Measurements from ENCODE around the gene NF1. TPM values are rescaled to one million over a fixed set of nuclear protein-coding genes. Genes with fewer than 3 reads are reported as not detected.
"Not testable (repeated sequence)": the region's sequence is repeated elsewhere in the genome, so short reads cannot be mapped to it uniquely, and the experiment has no call there.

NF1 gene
- total and polyA plus RNA-seq, 10 donors = 3.1 to 97.7 (median 58.3) TPM

- Histone ChIP-seq H3K4me1 (peaks cover 0 to 2% (median under 1%) of the 10 kb centered on the region in 6 donors), H3K9me3 (no peaks in the 10 kb centered on the region), H3K36me3 (peaks cover 0 to 41% (median 0%) of the 10 kb centered on the region in 6 donors), H3K27me3 (replicated peaks in 1 of 7) (no peaks in the 10 kb centered on the region), H3K27ac (no peak overlapping the region), H3K4me3 (no peak overlapping the region)
- intact Hi-C loops (cut with DNase I; ENCODE audit: low total_unique reads) = loop anchor here (10.0 kb wide), 2 partner anchors 145 to 365 kb away; no protein-coding TSS in a partner anchor
- TF ChIP-seq POLR2AphosphoS5 (IDR thresholded peaks at IDR 0.05) (no peak), POLR2A (IDR thresholded peaks at IDR 0.05) (no peak)
- TF ChIP-seq, protein P1, sequence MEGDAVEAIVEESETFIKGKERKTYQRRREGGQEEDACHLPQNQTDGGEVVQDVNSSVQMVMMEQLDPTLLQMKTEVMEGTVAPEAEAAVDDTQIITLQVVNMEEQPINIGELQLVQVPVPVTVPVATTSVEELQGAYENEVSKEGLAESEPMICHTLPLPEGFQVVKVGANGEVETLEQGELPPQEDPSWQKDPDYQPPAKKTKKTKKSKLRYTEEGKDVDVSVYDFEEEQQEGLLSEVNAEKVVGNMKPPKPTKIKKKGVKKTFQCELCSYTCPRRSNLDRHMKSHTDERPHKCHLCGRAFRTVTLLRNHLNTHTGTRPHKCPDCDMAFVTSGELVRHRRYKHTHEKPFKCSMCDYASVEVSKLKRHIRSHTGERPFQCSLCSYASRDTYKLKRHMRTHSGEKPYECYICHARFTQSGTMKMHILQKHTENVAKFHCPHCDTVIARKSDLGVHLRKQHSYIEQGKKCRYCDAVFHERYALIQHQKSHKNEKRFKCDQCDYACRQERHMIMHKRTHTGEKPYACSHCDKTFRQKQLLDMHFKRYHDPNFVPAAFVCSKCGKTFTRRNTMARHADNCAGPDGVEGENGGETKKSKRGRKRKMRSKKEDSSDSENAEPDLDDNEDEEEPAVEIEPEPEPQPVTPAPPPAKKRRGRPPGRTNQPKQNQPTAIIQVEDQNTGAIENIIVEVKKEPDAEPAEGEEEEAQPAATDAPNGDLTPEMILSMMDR (IDR thresholded peaks at IDR 0.05 in 8 of 11, conservative IDR thresholded peaks at IDR 0.05 in 3 of 11) = no peak
- WGBS, 5 donors = 93 to 100% (median 98%) methylated on average over 1 of the region's 1 CpG
- no peak for DNase-seq
Measured at GRCh38 chr17:31379597-31380205, 284.9 kb downstream of the NF1 start.

DNA sequence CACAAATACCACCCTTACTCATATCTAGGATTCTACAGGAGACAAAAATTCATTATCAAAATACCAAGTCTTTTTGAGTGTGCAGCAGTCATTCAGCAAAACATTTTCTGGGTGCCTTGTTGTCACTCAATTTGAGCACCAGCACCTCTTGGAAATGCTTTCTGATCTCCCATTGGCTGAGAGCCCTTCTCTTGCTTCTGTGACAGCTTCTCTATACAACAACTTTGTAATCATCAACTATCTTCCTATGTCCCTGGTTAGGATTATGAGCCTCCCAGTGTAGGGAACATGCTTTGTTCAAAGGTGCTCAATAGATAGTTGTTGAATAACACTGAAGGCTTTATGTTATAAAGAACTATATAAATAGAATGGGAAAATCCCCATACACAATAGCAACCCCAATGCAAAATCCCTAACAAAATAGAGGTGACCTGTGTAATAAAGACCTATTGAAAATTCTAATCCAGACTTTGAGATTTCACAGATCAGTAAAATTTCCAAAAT, 286.4 kb downstream of the NF1 start:
- intact Hi-C loops (cut with DNase I; ENCODE audit: low total_unique reads) = no loop called here
- H3K36me3 ChIP-seq = peaks cover 0 to 36% (median 0%) of the 10 kb centered on the region in 6 donors
- H3K4me3 ChIP-seq = no peak overlapping the region
- peaks cover 0 to 4% (median 0%) of the 10 kb centered on the region in 6 donors for H3K4me1 ChIP-seq
- H3K27me3 ChIP-seq (replicated peaks in 1 of 7) = no peaks in the 10 kb centered on the region
- TF ChIP-seq POLR2A (IDR thresholded peaks at IDR 0.05) (no peak), POLR2AphosphoS5 (IDR thresholded peaks at IDR 0.05) (no peak)
- TF ChIP-seq, protein P1 (IDR thresholded peaks at IDR 0.05 in 8 of 11, conservative IDR thresholded peaks at IDR 0.05 in 3 of 11) = no peak
- no peak for DNase-seq
- H3K9me3 ChIP-seq = no peaks in the 10 kb centered on the region
- no peak overlapping the region for H3K27ac ChIP-seq

GRCh38 chr17:31382668-31383275, 288.0 kb downstream of the NF1 start:
- H3K36me3 ChIP-seq = peaks cover 0 to 22% (median 0%) of the 10 kb centered on the region in 6 donors
- H3K27me3 ChIP-seq (replicated peaks in 1 of 7); H3K9me3 ChIP-seq; H3K4me3 ChIP-seq; H3K27ac ChIP-seq; DNase-seq; H3K4me1 ChIP-seq; intact Hi-C loops (cut with DNase I; ENCODE audit: low total_unique reads): not testable (repeated sequence)
- WGBS, 5 donors = 89 to 98% (median 95%) methylated on average over 10 to 11 of the region's 11 CpGs

DNA sequence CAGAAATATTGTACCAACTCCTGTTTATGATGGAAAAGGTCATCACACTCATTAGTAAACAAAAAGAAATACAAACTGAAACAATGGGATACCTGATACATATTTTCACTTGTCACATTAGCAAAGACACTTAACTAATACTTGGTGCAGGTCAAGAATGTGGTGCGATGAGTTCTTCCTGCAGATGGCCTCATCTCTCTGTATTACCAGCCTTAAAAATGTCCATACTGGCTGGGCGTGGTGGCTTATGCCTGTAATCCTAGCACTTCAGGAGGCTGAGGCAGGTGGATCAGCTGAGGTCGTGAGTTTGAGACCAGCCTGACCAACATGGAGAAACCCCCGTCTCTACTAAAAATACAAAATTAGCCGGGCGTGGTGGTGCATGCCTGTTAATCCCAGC, 288.7 kb downstream of the NF1 start:
- WGBS, 5 donors = 91 to 97% (median 95%) methylated on average over 6 of the region's 6 CpGs
- H3K27ac ChIP-seq; H3K9me3 ChIP-seq; H3K27me3 ChIP-seq (replicated peaks in 1 of 7); intact Hi-C loops (cut with DNase I; ENCODE audit: low total_unique reads); H3K4me3 ChIP-seq; DNase-seq; H3K4me1 ChIP-seq: not testable (repeated sequence)
- H3K36me3 ChIP-seq = peaks cover 0 to 21% (median 0%) of the 10 kb centered on the region in 6 donors
